Endothelial cell of umbilical vein (primary cell): ENCODE data around the gene ZZZ3. TPM values are rescaled to one million over a fixed set of nuclear protein-coding genes. Genes with fewer than 3 reads are reported as not detected.

Experiments used
- BruUV-seq: library from RNA; stranded (reverse); fragments of 400-500 nt; replicated peaks from 2 replicates; lab custom pipeline; 2021; lab: Mats Ljungman, UMichigan
- CTCF ChIA-PET: fragments of 300-600, 350-600 bp; sonication (Branson Sonifier 250); formaldehyde crosslinking; loops from one replicate; lab custom pipeline; 2021; ENCODE audit warnings: antibody characterized with exemption, inconsistent platforms; lab: Charles Lee
- POLR2A ChIA-PET: fragments of 300-600, 350-600 bp; sonication (Branson Sonifier 250); formaldehyde crosslinking; loops from one replicate; lab custom pipeline; 2021; ENCODE audit warnings: antibody characterized with exemption, inconsistent platforms; lab: Charles Lee
- DNase-seq: peaks from one replicate; pipeline ENCODE4 v3.0.0-alpha.2; 2011; ENCODE audit warnings: low read depth, low spot score
- FAIRE-seq: peaks from 2 replicates; lab custom pipeline; 2011; peaks lifted over from hg19 to GRCh38; lab: Jason Lieb, UNC
- H2AFZ ChIP-seq: 2 replicates; pipeline ENCODE4 v1.6.0; 2012; ENCODE audit warnings: low read depth, low read length, control low read depth, inconsistent platforms
- H3K27ac ChIP-seq: 2 replicates; pipeline ENCODE4 v1.5.1; 2011; ENCODE audit warnings: low read depth, mild to moderate bottlenecking, control low read depth, low read length, moderate library complexity; ENCODE audit not compliant: insufficient read depth
- H3K27me3 ChIP-seq, 2 experiments: 2 replicates each; pipeline versions ENCODE4 v1.6.0 to v1.6.1; 2011; ENCODE audit warnings: low read length in 2 of 2, mixed read lengths in 1 of 2; ENCODE audit not compliant: control insufficient read depth in 2 of 2, insufficient read depth in 2 of 2
- H3K36me3 ChIP-seq, 2 experiments: 2 replicates in 1 of 2; 3 replicates in 1 of 2; pipeline ENCODE4 v1.5.1; 2011; ENCODE audit warnings: low read length in 2 of 2, mild to moderate bottlenecking in 1 of 2, moderate library complexity in 1 of 2; ENCODE audit not compliant: control insufficient read depth in 2 of 2, insufficient read depth in 2 of 2; ENCODE audit errors: extremely low read depth in 1 of 2
- H3K4me1 ChIP-seq: 3 replicates; pipeline ENCODE4 v1.5.1; 2011; ENCODE audit warnings: mild to moderate bottlenecking, low read length; ENCODE audit not compliant: control insufficient read depth, insufficient read depth; ENCODE audit errors: extremely low read depth
- H3K4me2 ChIP-seq: 2 replicates; pipeline ENCODE4 v1.6.1; 2011; ENCODE audit warnings: low read length, control low read depth, mixed read lengths; ENCODE audit not compliant: insufficient read depth
- H3K4me3 ChIP-seq, 3 experiments: fragments of 200-600 bp in 1 of 3; sonication (generic), shearing (Covaris generic) in 1 of 3; replicated peaks in 1 of 3; 2 replicates each; pipeline ENCODE4 v1.5.1; 2011 to 2016; ENCODE audit warnings: control low read depth in 3 of 3, low read length in 3 of 3, mild to moderate bottlenecking in 2 of 3, inconsistent platforms in 1 of 3, low read depth in 1 of 3, moderate library complexity in 1 of 3; ENCODE audit not compliant: insufficient read depth in 1 of 3
- H3K79me2 ChIP-seq: 2 replicates; pipeline ENCODE4 v1.6.0; 2012; ENCODE audit warnings: low read length, inconsistent platforms; ENCODE audit not compliant: control insufficient read depth, insufficient read depth
- H3K9ac ChIP-seq: replicated peaks from 2 replicates; pipeline ENCODE3; 2011; ENCODE audit warnings: low read length, control low read depth; ENCODE audit not compliant: insufficient read depth; ENCODE audit errors: extremely low read depth
- H3K9me1 ChIP-seq: replicated peaks from 3 replicates; pipeline ENCODE4 v1.6.0; 2011; ENCODE audit warnings: mild to moderate bottlenecking, low read length; ENCODE audit not compliant: control insufficient read depth, insufficient read depth; ENCODE audit errors: extremely low read depth
- H3K9me3 ChIP-seq: replicated peaks from 2 replicates; pipeline ENCODE4 v1.5.1; 2012; ENCODE audit warnings: low read length, inconsistent platforms; ENCODE audit not compliant: control insufficient read depth, insufficient read depth
- H4K20me1 ChIP-seq: replicated peaks from 2 replicates; pipeline ENCODE3; 2011; ENCODE audit warnings: mild to moderate bottlenecking, low read length; ENCODE audit not compliant: control insufficient read depth, insufficient read depth; ENCODE audit errors: extremely low read depth
- EZH2 ChIP-seq: IDR thresholded peaks from 2 replicates; pipeline ENCODE4 v1.6.1; 2012; ENCODE audit warnings: borderline replicate concordance, low read depth, mild to moderate bottlenecking, moderate library complexity, low read length, inconsistent platforms; ENCODE audit not compliant: severe bottlenecking
- FOS ChIP-seq: IDR thresholded peaks from 2 replicates; pipeline ENCODE4 v1.6.1; 2011; ENCODE audit warnings: mild to moderate bottlenecking, low read length, moderate library complexity, borderline replicate concordance; ENCODE audit not compliant: insufficient read depth
- GATA2 ChIP-seq: IDR thresholded peaks from 2 replicates; pipeline ENCODE4 v1.7.0; 2011; ENCODE audit warnings: low read depth, mild to moderate bottlenecking, moderate library complexity, mixed read lengths, low read length; ENCODE audit not compliant: insufficient read length, insufficient read depth
- JUN ChIP-seq: IDR thresholded peaks from 2 replicates; pipeline ENCODE4 v1.6.1; 2011; ENCODE audit warnings: borderline replicate concordance, low read depth; ENCODE audit not compliant: insufficient read length, insufficient read depth
- MYC ChIP-seq: IDR thresholded peaks from one replicate; pipeline ENCODE4 v1.6.1; 2011; ENCODE audit warnings: mild to moderate bottlenecking, low read depth, low read length
- POLR2A ChIP-seq: IDR thresholded peaks from 2 replicates; pipeline ENCODE4 v1.6.1; 2012; ENCODE audit warnings: low read depth, mild to moderate bottlenecking, control low read depth, low read length
- POLR2AphosphoS5 ChIP-seq: IDR thresholded peaks from 2 replicates; pipeline ENCODE4 v1.6.1; 2012; ENCODE audit warnings: low read depth, mild to moderate bottlenecking, control low read depth, low read length, moderate library complexity; ENCODE audit not compliant: insufficient read depth
- dilution Hi-C: fragments of 300-500 bp; cut with MboI; formaldehyde crosslinking; loops from one replicate; pipeline ENCODE4 v1.15.0; 2019; ENCODE audit warnings: low sequenced_read_pairs; ENCODE audit not compliant: extremely low pct_ligation_motif_present
- intact Hi-C: fragments of 100-400 bp; cut with micrococcal nuclease; formaldehyde crosslinking; loops from one replicate; pipeline ENCODE4 v1.10.0; 2022
- polyA plus RNA-seq, 4 experiments: library from polyadenylated mRNA; depleted of rRNA in 3 of 4; stranded (reverse) in 3 of 4; unstranded in 1 of 4; fragments of >200 nt; gene quantifications; 2 replicates each; pipeline versions ENCODE4 v1.2.1 to v1.2.3, GENCODE V29; 2011 to 2012; ENCODE audit warnings: missing spikeins in 1 of 4
- total RNA-seq: library from RNA; stranded (reverse); gene quantifications from 2 replicates; pipeline ENCODE4 v1.2.3, GENCODE V29; 2021
- TF ChIP-seq, protein P1 (sequence below), 2 donors: IDR thresholded peaks; 1 replicate in 1 of 2; 2 replicates in 1 of 2; pipeline ENCODE4 v1.5.1; 2011; ENCODE audit warnings: low read length in 2 of 2, mild to moderate bottlenecking in 2 of 2, moderate library complexity in 2 of 2, control low read depth in 1 of 2, inconsistent platforms in 1 of 2, low read depth in 1 of 2; ENCODE audit not compliant: insufficient read depth in 1 of 2; ENCODE audit errors: extremely low read depth in 1 of 2
- TF ChIP-seq, protein P2 (sequence below): IDR thresholded peaks from 2 replicates; pipeline ENCODE4 v1.6.1; 2011; ENCODE audit not compliant: insufficient read depth, insufficient read length

Gene ZZZ3
- total and polyA plus RNA-seq, 2 donors (not counting 3 experiments of a cell fraction or from before 2014, with no cell fraction given) = 13.1 to 54.3 TPM

DNA sequence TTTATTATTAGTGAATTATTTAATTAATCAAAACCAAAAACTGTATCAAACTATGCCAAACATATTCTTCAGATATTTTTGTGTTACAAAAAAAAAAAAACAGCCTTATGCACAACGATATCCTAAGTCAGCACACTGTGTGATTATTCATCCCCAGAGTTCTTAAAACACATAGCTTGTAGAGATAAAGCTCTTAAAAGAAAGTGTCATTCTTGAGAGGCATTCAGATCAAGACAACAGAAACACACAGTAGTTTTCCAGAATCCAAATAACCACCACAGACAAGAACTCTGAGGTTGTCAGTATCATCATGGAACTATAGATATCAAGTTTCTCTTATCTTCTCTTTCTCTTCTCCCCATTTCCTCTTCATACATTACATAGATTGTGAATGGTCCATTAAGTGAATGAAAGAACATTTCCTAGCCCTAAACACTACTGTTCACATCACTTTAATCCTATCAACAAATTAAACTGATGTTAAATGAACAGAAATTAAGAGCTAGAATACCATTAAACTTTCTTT lies 13.5 kb downstream of the ZZZ3 start:
- CTCF ChIA-PET = interaction anchor here (1.1 to 1.5 kb wide), 2 partner anchors 14 to 20 kb away, joined by 3 to 5 read pairs; partner anchors contain the start of gene ZZZ3
- Histone ChIP-seq H3K4me1 (peaks cover 4% of the 10 kb centered on the region), H3K4me3 (no peak overlapping the region), H3K9ac (no peak overlapping the region), H3K79me2 (peaks cover 99% of the 10 kb centered on the region), H3K36me3 (no peaks in the 10 kb centered on the region), H3K27ac (no peak overlapping the region), H3K4me2 (no peak overlapping the region), H2AFZ (no peak overlapping the region), H4K20me1 (peaks cover 7% of the 10 kb centered on the region), H3K27me3 (no peaks in the 10 kb centered on the region), H3K9me3 (no peaks in the 10 kb centered on the region), H3K9me1 (peaks cover 4% of the 10 kb centered on the region)
- dilution Hi-C loops = no loop called here
- intact Hi-C loops = no loop called here
- DNase-seq = no peak
- no peak for FAIRE-seq
- POLR2A ChIA-PET = interaction anchor here (0.5 to 0.6 kb wide), 2 partner anchors 41 to 380 kb away, joined by 3 to 6 read pairs; no protein-coding TSS in a partner anchor
- TF ChIP-seq POLR2A (no peak), JUN (no peak), GATA2 (no peak), EZH2 (no peak), MYC (no peak), FOS (no peak), POLR2AphosphoS5 (no peak)
- TF ChIP-seq, protein P1, sequence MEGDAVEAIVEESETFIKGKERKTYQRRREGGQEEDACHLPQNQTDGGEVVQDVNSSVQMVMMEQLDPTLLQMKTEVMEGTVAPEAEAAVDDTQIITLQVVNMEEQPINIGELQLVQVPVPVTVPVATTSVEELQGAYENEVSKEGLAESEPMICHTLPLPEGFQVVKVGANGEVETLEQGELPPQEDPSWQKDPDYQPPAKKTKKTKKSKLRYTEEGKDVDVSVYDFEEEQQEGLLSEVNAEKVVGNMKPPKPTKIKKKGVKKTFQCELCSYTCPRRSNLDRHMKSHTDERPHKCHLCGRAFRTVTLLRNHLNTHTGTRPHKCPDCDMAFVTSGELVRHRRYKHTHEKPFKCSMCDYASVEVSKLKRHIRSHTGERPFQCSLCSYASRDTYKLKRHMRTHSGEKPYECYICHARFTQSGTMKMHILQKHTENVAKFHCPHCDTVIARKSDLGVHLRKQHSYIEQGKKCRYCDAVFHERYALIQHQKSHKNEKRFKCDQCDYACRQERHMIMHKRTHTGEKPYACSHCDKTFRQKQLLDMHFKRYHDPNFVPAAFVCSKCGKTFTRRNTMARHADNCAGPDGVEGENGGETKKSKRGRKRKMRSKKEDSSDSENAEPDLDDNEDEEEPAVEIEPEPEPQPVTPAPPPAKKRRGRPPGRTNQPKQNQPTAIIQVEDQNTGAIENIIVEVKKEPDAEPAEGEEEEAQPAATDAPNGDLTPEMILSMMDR (IDR thresholded peaks at IDR 0.05; ENCODE audit: extremely low read depth in 1 of 2, insufficient read depth in 1 of 2, low read depth in 1 of 2, low read length in 2 of 2) = no peak
- TF ChIP-seq, protein P2, sequence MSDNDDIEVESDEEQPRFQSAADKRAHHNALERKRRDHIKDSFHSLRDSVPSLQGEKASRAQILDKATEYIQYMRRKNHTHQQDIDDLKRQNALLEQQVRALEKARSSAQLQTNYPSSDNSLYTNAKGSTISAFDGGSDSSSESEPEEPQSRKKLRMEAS = no peak
- BruUV-seq = no TSS peak
